HepG2 (cell line): ENCODE results near the gene SDK1. TPM values are rescaled to one million over a fixed set of nuclear protein-coding genes. Genes with fewer than 3 reads are reported as not detected.

Source experiments
- ATAC-seq: fragments of 200-7000 bp; cut with Tn5 transposase; 3 replicates; pipeline ENCODE4 v1.9.1; 2020; ENCODE audit warnings: mild to moderate bottlenecking, moderate library complexity
- BruUV-seq: library from RNA; stranded (reverse); fragments of 400-500 nt; replicated peaks from 2 replicates; lab custom pipeline; 2021; lab: Mats Ljungman, UMichigan
- CTCF ChIA-PET: fragments of 300-600 bp; formaldehyde crosslinking; extraction: SDS; loops from one replicate; lab custom pipeline; 2021; ENCODE audit warnings: low total read pairs, inconsistent platforms, low intra/inter-chr PET ratio; lab: Yijun Ruan, JAX
- POLR2A ChIA-PET: fragments of 350-600 bp; sonication (Branson Sonifier 250); formaldehyde crosslinking; loops from one replicate; lab custom pipeline; 2020; ENCODE audit warnings: antibody characterized with exemption, inconsistent platforms; lab: Yijun Ruan, JAX
- DNase-seq: peaks from one replicate; pipeline ENCODE4 v3.0.0-alpha.2; 2015; ENCODE audit warnings: low spot score
- FAIRE-seq: peaks from 3 replicates; lab custom pipeline; 2011; peaks lifted over from hg19 to GRCh38; lab: Jason Lieb, UNC
- H2AFZ ChIP-seq: one replicate; pipeline ENCODE4 v1.6.1; 2011; ENCODE audit warnings: low read length, inconsistent platforms
- H3K27ac ChIP-seq: fragments of 300-600 bp; 3 replicates; pipeline ENCODE4 v1.8.0; 2011; ENCODE audit warnings: mixed run types, mild to moderate bottlenecking, mixed read lengths, low read length, inconsistent platforms; ENCODE audit not compliant: insufficient read depth; ENCODE audit errors: extremely low read length
- H3K27me3 ChIP-seq, 2 experiments: fragments of 200-600 bp in 1 of 2; 2 replicates in 1 of 2; 3 replicates in 1 of 2; pipeline versions ENCODE4 v1.6.0 to v1.8.0; 2011; ENCODE audit warnings: low read length in 2 of 2, mild to moderate bottlenecking in 2 of 2, moderate library complexity in 2 of 2, inconsistent platforms in 1 of 2; ENCODE audit not compliant: insufficient read depth in 2 of 2, control insufficient read depth in 1 of 2
- H3K36me3 ChIP-seq, 2 experiments: fragments of 200-600 bp in 1 of 2; replicated peaks in 1 of 2; 2 replicates in 1 of 2; 3 replicates in 1 of 2; pipeline versions ENCODE4 v1.5.1 to v1.8.0; 2011; ENCODE audit warnings: low read length in 2 of 2, inconsistent platforms in 1 of 2; ENCODE audit not compliant: insufficient read depth in 2 of 2, control insufficient read depth in 1 of 2
- H3K4me1 ChIP-seq: 2 replicates; pipeline ENCODE4 v1.5.1; 2012; ENCODE audit warnings: low read length, inconsistent platforms; ENCODE audit not compliant: insufficient read depth
- H3K4me2 ChIP-seq: 2 replicates; pipeline ENCODE4 v1.6.0; 2011; ENCODE audit warnings: low read depth, low read length, inconsistent platforms
- H3K4me3 ChIP-seq, 3 experiments: fragments of 200-600 bp in 1 of 3; sonication (generic), shearing (Covaris generic) in 1 of 3; replicated peaks in 1 of 3; 2 replicates each; pipeline ENCODE4 v1.5.1; 2011 to 2016; ENCODE audit warnings: low read length in 3 of 3, inconsistent platforms in 2 of 3, low read depth in 2 of 3, mild to moderate bottlenecking in 2 of 3, control low read depth in 1 of 3, mixed read lengths in 1 of 3; ENCODE audit not compliant: insufficient read depth in 1 of 3
- H3K79me2 ChIP-seq: one replicate; pipeline ENCODE4 v1.6.1; 2011; ENCODE audit warnings: low read length, inconsistent platforms; ENCODE audit not compliant: insufficient read depth
- H3K9ac ChIP-seq: 2 replicates; pipeline ENCODE4 v1.6.0; 2011; ENCODE audit warnings: mild to moderate bottlenecking, low read depth, low read length, inconsistent platforms; ENCODE audit not compliant: insufficient read depth
- H3K9me3 ChIP-seq: 2 replicates; pipeline ENCODE4 v1.5.1; 2012; ENCODE audit warnings: mild to moderate bottlenecking, low read length
- H4K20me1 ChIP-seq: 2 replicates; pipeline ENCODE4 v1.6.0; 2011; ENCODE audit warnings: inconsistent platforms, mild to moderate bottlenecking, low read length, moderate library complexity; ENCODE audit not compliant: insufficient read depth
- FOSL2 ChIP-seq: sonication (generic); formaldehyde crosslinking; IDR thresholded peaks from 2 replicates; pipeline ENCODE4 v1.4.0; 2020; ENCODE audit warnings: missing genetic modification reagents
- PRMT3 ChIP-seq: sonication (generic); formaldehyde crosslinking; IDR thresholded peaks from 2 replicates; pipeline ENCODE4 v1.8.1; 2022; ENCODE audit warnings: low read depth, mild to moderate bottlenecking, moderate library complexity, missing genetic modification reagents, borderline replicate concordance
- SALL2 ChIP-seq: sonication (generic); formaldehyde crosslinking; IDR thresholded peaks from 2 replicates; pipeline ENCODE4 v1.8.1; 2023; ENCODE audit warnings: mild to moderate bottlenecking, missing genetic modification reagents, inconsistent platforms
- SIN3A ChIP-seq: IDR thresholded peaks from 2 replicates; pipeline ENCODE4 v1.6.1; 2011; ENCODE audit warnings: low read depth, mild to moderate bottlenecking, control low read depth, low read length, borderline replicate concordance
- SMAD3 ChIP-seq: sonication (generic); formaldehyde crosslinking; IDR thresholded peaks from 2 replicates; pipeline ENCODE4 v1.4.0; 2020; ENCODE audit warnings: missing genetic modification reagents
- SP1 ChIP-seq, 2 experiments: fragments of 450-650 bp in 1 of 2; sonication (generic) in 1 of 2; formaldehyde crosslinking in 1 of 2; IDR thresholded peaks; 2 replicates each; pipeline versions ENCODE4 v1.4.0 to v1.6.1; 2016 to 2020; ENCODE audit warnings: missing genetic modification reagents in 1 of 2
- XRCC5 ChIP-seq: fragments of 200-400 bp; formaldehyde crosslinking; optimal IDR thresholded peaks from 2 replicates; pipeline ENCODE3; 2017; ENCODE audit warnings: mild to moderate bottlenecking, low read length
- ZFX ChIP-seq: sonication (generic); formaldehyde crosslinking; IDR thresholded peaks from 2 replicates; pipeline ENCODE4 v1.4.0; 2020; ENCODE audit warnings: mild to moderate bottlenecking, low read depth, missing genetic modification reagents, moderate library complexity
- ZNF256 ChIP-seq: sonication (generic); formaldehyde crosslinking; conservative IDR thresholded peaks from 2 replicates; pipeline ENCODE4 v1.4.0; 2020; ENCODE audit warnings: missing genetic modification reagents
- ZNF34 ChIP-seq: sonication (generic); formaldehyde crosslinking; IDR thresholded peaks from 2 replicates; pipeline ENCODE4 v1.4.0; 2020; ENCODE audit warnings: mild to moderate bottlenecking, missing genetic modification reagents, borderline replicate concordance
- ZNF598 ChIP-seq: sonication (generic); formaldehyde crosslinking; IDR thresholded peaks from 2 replicates; pipeline ENCODE4 v1.5.1; 2020; ENCODE audit warnings: mild to moderate bottlenecking, missing genetic modification reagents, borderline replicate concordance
- WGBS: methylation state at CpG from one replicate; pipeline ENCODE4 v1.1.6; 2017; ENCODE audit warnings: low lambda C conversion rate; 5-methylcytosine and 5-hydroxymethylcytosine counted together
- in situ Hi-C: cut with HindIII; loops from 2 replicates; pipeline ENCODE4 v1.10.0; 2017; ENCODE audit warnings: low pct_unique_long_range_greater_than_20kb; ENCODE audit not compliant: extremely low pct_ligation_motif_present
- intact Hi-C: fragments of 100-400 bp; cut with micrococcal nuclease; formaldehyde crosslinking; loops from one replicate; pipeline ENCODE4 v1.10.0; 2022; ENCODE audit not compliant: unreplicated experiment
- polyA plus RNA-seq, 8 experiments: library from polyadenylated mRNA; depleted of rRNA in 3 of 8; stranded (reverse) in 7 of 8; unstranded in 1 of 8; fragments of >200 nt; fragmentation: Illumina TruSeq in 4 of 8; extraction: Trizol in 4 of 8; gene quantifications; 2 replicates each; pipeline versions ENCODE4 v1.2.1 to v1.2.3, GENCODE V29; 2011 to 2016; ENCODE audit warnings: low read depth in 4 of 8, missing spikeins in 1 of 8, mixed read lengths in 1 of 8; ENCODE audit not compliant: insufficient read depth in 1 of 8
- total RNA-seq, 5 experiments: library from RNA; depleted of rRNA; stranded (reverse); fragments of >200 nt; fragmentation: Illumina TruSeq; extraction: Trizol; gene quantifications; 2 replicates each; pipeline ENCODE4 v1.2.3, GENCODE V29; 2016; ENCODE audit warnings: low read depth in 1 of 5
- TF ChIP-seq, protein P1 (sequence below): sonication (generic); formaldehyde crosslinking; conservative IDR thresholded peaks from 2 replicates; pipeline ENCODE4 v1.8.0; 2022; ENCODE audit warnings: mild to moderate bottlenecking, moderate library complexity, missing genetic modification reagents
- TF ChIP-seq, protein P2 (sequence below): sonication (generic); formaldehyde crosslinking; IDR thresholded peaks from 2 replicates; pipeline ENCODE4 v1.4.0; 2020; ENCODE audit warnings: missing genetic modification reagents
- TF ChIP-seq, protein P3 (sequence below): sonication (generic); formaldehyde crosslinking; IDR thresholded peaks from 2 replicates; pipeline ENCODE4 v1.4.0; 2020; ENCODE audit warnings: missing genetic modification reagents

The SDK1 gene
- total and polyA plus RNA-seq, 2 of the 13 experiments (the other 11 are each of a cell fraction or from before 2014, with no cell fraction given) = 0.35 to 2.4 TPM

DNA sequence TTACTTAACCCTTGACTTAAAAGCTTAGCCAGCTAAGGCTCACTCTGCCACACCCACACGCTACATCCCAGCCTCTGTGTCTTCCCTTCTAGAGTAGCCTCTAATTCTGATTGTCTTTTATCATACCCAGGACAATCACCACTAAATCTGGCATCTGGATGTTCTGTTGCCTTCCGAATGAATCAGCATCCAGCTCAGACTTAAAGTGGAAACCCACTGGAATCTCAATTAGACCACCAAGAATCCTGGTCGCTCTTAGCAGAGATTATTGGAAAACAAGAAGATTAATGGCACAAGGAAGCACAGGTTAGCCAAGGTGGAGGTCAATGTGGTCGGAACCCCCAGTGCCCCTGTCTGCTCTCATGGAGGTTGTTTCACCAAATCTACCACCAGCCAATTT is 976.9 kb downstream of the SDK1 start:
- Histone ChIP-seq H4K20me1 (no peaks in the 10 kb centered on the region), H3K9me3 (no peaks in the 10 kb centered on the region), H3K27ac (no peak overlapping the region), H3K4me3 (no peak overlapping the region), H3K79me2 (no peaks in the 10 kb centered on the region), H2AFZ (no peak overlapping the region), H3K9ac (no peak overlapping the region), H3K4me2 (no peak overlapping the region), H3K4me1 (peaks cover 7% of the 10 kb centered on the region; the same call in 1 of the 2 replicates), H3K36me3 (no peaks in the 10 kb centered on the region), H3K27me3 (no peaks in the 10 kb centered on the region)
- no peak for FAIRE-seq
- ChIA-PET CTCF (no interaction called here), POLR2A (no interaction called here)
- no peak for ATAC-seq
- 88% methylated on average over 4 of the region's 4 CpGs for WGBS
- no TSS peak for BruUV-seq
- TF ChIP-seq, protein P1, sequence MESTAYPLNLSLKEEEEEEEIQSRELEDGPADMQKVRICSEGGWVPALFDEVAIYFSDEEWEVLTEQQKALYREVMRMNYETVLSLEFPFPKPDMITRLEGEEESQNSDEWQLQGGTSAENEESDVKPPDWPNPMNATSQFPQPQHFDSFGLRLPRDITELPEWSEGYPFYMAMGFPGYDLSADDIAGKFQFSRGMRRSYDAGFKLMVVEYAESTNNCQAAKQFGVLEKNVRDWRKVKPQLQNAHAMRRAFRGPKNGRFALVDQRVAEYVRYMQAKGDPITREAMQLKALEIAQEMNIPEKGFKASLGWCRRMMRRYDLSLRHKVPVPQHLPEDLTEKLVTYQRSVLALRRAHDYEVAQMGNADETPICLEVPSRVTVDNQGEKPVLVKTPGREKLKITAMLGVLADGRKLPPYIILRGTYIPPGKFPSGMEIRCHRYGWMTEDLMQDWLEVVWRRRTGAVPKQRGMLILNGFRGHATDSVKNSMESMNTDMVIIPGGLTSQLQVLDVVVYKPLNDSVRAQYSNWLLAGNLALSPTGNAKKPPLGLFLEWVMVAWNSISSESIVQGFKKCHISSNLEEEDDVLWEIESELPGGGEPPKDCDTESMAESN (CRISPR knock-in tag) = no peak
- TF ChIP-seq PRMT3 (CRISPR knock-in tag) (no peak), SALL2 (CRISPR knock-in tag) (no peak), SIN3A (no peak), ZNF256 (CRISPR knock-in tag) (no peak), XRCC5 (no peak), SP1 (IDR thresholded peaks at IDR 0.05) (no peak), SP1 (CRISPR knock-in tag; IDR thresholded peaks at IDR 0.05) (no peak), ZFX (CRISPR knock-in tag) (no peak), SMAD3 (CRISPR knock-in tag) (no peak), ZNF598 (no peak), FOSL2 (CRISPR knock-in tag) (no peak), ZNF34 (no peak)
- TF ChIP-seq, protein P2, sequence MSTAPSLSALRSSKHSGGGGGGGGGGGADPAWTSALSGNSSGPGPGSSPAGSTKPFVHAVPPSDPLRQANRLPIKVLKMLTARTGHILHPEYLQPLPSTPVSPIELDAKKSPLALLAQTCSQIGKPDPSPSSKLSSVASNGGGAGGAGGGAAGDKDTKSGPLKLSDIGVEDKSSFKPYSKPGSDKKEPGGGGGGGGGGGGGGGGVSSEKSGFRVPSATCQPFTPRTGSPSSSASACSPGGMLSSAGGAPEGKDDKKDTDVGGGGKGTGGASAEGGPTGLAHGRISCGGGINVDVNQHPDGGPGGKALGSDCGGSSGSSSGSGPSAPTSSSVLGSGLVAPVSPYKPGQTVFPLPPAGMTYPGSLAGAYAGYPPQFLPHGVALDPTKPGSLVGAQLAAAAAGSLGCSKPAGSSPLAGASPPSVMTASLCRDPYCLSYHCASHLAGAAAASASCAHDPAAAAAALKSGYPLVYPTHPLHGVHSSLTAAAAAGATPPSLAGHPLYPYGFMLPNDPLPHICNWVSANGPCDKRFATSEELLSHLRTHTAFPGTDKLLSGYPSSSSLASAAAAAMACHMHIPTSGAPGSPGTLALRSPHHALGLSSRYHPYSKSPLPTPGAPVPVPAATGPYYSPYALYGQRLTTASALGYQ = no peak
- TF ChIP-seq, protein P3, sequence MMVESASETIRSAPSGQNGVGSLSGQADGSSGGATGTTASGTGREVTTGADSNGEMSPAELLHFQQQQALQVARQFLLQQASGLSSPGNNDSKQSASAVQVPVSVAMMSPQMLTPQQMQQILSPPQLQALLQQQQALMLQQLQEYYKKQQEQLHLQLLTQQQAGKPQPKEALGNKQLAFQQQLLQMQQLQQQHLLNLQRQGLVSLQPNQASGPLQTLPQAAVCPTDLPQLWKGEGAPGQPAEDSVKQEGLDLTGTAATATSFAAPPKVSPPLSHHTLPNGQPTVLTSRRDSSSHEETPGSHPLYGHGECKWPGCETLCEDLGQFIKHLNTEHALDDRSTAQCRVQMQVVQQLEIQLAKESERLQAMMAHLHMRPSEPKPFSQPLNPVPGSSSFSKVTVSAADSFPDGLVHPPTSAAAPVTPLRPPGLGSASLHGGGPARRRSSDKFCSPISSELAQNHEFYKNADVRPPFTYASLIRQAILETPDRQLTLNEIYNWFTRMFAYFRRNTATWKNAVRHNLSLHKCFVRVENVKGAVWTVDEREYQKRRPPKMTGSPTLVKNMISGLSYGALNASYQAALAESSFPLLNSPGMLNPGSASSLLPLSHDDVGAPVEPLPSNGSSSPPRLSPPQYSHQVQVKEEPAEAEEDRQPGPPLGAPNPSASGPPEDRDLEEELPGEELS = no peak
- no peak for DNase-seq
- in situ Hi-C loops = no loop called here
- intact Hi-C loops = no loop called here
